ENCODE measurements around the gene RPS3A.

GRCh38 chr4:151067316-151067970 lies 32.0 kb upstream of the RPS3A start:
- TF ChIP-seq CTCF (conservative IDR thresholded peaks at IDR 0.05; ENCODE audit: low read depth, low read length) (no peak), EZH2 (IDR thresholded peaks at IDR 0.05; ENCODE audit: borderline replicate concordance, low read depth, low read length, poor library complexity, severe bottlenecking) (no peak)
